ENCODE measurements around the gene SDS.

Gene SDS

GRCh38 chr12:113425960-113426453, 22.3 kb upstream of the SDS start:
- DNase-seq (ENCODE audit: low read depth), result no peak

GRCh38 chr12:113424915-113425823, 21.5 kb upstream of the SDS start:
- peak; percentile 57 for DNase-seq (ENCODE audit: low read depth)

- no peak for DNase-seq (ENCODE audit: low read depth)
Observed at GRCh38 chr12:113424456-113424855, 20.8 kb upstream of the SDS start.

DNA sequence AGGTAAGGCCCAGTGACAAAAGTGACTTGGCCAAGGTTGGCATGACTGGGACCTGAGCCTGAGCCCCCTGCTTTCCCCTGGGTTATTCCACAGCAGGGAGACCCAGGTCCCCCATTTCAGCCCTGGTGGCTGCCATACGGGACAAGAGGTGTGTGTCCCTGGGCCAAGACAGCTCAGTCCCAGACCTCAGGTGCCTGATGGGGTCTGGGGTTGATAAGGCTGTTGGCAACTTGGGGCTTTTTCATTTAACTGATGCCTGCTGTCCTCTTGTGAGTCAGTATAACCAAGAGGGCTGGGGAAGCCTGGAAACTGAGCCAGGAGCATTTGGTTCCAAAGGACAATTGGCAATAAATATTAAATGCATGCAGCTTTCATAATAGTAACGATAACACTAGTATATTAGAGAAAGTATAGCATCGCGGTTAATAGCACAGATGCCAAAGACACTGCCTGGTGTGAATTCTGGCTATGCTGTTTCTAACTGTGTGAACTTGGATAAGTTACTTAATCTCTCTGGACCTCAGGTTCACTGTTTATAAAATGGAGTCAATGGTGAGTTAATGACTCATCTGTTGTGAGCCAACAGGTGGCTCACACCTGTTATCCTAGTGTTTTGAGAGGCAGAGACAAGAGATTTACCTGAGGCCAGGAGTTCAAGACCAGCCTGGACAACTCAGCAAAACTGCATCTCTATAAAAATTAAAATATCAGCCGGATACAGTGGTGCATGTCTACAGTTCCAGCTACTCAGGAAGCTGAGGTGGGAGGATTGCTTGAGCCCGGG, 19.4 kb upstream of the SDS start:
- DNase-seq (ENCODE audit: low read depth), result no peak

GRCh38 chr12:113422030-113422885, 18.6 kb upstream of the SDS start, which contains the start of gene SDSL:
TSS of gene SDSL (plus strand) at chr12:113422380. CDS start at chr12:113427983, 5,603 bp downstream.
- peak; percentile 77 for DNase-seq (ENCODE audit: low read depth)

DNA sequence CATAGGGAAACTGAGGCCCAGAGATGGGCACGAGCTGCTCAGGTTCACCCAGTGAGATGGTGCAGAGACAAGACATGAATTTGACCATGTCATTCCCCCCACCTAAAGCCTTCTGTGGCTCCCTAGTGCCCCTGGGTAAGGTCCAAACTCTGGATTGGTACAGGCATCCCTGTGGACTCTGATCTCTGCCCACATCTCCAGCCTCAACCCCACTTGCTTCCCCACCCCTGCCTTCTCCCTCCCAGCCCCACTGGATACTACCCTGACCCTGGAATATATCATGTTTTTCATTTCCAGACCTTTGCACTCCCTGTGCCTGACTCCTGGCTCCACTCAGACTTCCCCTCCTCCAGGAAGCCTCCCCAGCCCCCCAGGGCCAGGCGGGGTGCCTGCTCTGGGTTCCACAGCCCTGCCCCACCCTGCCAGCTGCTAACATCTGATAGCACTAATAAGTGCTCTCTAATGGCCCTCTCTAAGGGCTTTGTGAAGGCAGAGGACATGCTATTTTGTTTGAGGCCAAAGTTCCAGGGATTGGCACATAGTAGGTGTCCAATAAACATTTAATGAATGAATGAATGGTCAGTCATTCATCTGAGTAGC, 17.4 kb upstream of the SDS start:
- no peak for DNase-seq (ENCODE audit: low read depth)

DNA sequence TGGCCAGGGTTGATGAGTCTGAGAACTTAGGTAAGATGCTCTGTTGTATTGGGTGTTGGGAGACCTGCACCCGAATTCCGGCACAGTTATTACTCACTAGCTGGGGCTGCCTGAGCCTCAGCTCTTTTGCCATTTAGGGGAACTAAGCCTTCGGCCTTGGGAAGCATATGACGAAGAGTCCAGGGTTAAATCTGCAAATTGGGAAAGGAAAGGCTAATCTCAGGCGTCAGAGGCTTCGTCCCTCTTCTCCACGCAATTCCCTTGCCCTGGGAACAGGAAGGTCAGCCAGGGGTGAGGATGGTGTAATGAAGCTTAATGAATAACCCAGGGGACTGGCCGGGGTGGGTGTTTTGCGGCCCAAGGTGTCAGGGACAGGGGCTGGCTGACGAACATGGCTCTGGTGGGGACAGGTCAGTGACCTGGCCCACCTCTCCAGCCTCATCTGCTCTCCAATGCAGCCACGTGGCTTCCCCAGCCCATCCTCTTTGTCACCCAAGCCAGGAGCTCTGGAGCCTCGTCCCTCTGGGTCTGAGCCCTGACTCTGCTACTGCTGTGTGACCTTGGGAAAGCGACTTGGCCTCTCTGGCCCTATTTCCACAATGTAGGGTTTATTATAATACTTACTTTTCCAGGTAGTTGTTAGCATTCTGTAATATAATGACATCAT, 14.7 kb upstream of the SDS start:
- peak; percentile 18 for DNase-seq (ENCODE audit: low read depth)

- DNase-seq (ENCODE audit: low read depth), result peak; percentile 36
Observed at GRCh38 chr12:113416091-113416754, 12.5 kb upstream of the SDS start.

DNA sequence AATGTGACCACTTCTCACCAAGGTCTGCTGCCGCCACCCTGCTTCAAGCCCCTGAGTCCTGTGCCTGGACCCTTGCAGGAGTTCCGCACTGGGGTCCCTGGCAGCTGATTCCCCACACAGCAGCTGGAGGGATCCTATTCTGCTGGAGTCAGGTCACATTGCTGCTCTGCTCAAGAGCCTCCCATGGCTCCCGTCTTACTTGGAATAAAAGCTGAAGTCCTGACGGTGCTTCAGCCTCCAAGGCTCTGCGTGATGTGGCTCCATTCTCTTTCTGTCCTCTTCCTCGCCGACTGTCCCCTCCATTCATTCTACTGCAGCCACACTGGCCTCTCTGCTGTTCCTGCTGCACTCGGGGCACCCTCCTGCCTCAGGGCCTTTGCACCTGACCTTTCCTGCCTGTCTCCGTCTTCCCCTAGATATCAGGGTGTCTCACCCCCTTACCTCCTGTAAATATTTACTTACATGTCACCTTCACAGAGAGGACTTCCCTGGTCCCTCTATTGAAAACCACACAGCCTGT, 10.9 kb upstream of the SDS start:
- DNase-seq (ENCODE audit: low read depth), result no peak

- peak; percentile 24 for DNase-seq (ENCODE audit: low read depth)
Observed at GRCh38 chr12:113413488-113413939, 9.8 kb upstream of the SDS start.

DNA sequence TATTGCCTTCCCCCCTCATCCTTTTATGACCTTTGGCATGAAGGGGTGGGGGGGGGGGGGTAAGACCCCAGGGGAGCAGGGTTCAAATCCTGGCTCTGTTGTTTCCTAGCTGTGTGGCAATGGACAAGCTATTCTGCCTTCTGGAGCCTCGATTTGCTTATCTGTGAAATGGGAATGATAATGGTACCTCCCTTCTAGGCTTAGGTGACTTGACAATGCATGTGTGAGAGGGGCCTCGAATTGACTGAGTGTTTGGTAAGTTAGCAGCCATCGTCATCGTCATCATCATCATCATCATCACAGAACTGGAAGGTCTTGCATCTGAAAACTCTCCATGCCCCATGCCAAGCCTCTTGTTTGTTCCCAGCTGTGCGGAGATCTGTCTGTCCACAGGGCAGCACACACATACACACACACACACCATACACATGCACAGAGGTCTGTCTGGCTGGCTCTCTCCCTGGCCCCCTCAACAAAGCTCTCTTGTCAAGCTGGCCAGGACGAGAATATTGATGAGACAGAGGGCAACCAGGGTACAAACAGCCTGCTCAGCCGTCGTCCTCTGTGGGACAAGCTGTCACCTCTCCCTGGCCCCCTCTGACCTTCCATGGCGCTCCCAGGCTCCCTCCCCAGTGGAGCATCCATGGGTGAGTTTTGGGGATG, 5.9 kb upstream of the SDS start:
- no peak for DNase-seq (ENCODE audit: low read depth)

GRCh38 chr12:113408756-113409298, 5.1 kb upstream of the SDS start:
- DNase-seq (ENCODE audit: low read depth), result no peak

- peak; percentile 61 for DNase-seq (ENCODE audit: low read depth)
Observed at GRCh38 chr12:113407931-113408600, 4.4 kb upstream of the SDS start.

GRCh38 chr12:113405694-113406093, 2.0 kb upstream of the SDS start:
- DNase-seq (ENCODE audit: low read depth), result no peak

DNA sequence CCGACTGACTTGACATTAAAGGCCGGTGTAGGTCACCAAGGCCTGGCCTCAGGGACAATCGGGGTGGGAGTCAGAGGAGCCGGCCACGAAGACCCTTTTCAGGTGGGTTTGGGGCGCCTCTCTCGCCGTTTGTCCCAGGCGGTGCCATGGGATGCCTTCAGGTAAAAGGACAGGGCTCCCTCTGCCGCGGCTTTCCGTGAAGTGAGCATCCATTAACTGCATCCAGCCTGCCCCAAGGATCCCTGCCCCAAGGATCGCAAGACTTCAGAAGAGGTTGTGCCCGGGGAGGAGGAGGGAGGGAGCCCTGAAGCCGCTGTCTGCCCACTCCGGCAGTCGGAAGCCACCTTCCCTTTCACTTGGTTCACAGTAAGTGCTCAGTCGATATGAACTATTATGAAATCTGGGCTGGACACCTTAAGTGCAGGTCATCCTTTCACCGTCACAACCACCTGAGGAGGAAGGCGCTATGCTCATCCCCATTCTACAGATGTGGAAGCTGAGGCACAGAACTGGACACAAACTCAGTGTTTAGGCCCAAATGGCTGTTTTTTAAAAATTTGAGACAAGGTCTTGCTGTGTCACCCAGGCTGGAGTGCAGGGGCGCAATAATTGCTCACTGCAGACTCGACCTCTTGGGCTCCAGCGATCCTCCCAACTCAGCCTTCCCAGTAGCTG, 964 bp downstream of the SDS start:
- no peak for DNase-seq (ENCODE audit: low read depth)

DNA sequence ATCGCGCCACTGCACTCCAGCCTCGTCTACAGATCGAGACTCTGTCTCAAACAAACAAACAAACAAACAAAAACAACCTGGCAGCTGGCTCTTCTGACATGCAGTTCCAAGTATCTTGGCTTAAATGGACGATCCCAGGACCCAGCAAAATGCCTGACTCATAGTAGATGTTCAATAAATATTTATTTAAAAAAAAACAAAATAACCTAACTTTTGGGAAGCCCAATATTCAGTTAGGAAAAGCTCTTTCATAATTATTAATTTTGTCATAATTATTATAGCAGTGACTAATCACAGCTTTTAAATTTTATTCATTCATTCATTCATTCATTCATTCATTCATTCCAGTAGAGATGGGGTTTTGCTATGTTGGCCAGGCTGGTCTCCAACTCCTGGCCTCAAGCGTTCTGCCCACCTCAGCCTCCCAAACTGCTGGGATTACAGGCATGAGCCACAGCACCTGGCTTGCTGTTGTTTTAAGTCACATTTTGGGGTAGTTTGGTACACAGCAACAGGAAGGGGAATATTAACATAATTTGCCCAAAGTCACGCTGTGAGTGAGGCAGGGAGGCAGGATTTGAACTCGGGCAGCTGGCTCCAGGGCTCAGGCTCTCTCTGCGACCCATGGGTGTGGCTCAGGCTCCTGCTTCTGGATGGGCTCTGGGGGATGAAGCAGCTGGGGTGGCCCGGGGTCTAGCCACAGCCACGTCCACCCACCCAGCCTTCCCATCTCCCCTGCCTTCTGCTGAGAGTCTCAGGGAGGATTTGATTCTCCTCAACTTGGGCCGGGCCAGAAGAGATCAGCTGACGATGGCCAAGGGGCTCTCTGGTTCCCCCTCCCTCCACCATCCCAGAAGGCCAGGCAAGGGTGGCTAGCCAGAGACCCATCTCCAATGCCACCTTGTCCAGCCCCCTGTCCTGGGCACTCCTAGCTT, 2.4 kb downstream of the SDS start:
- DNase-seq (ENCODE audit: low read depth), result no peak

DNA sequence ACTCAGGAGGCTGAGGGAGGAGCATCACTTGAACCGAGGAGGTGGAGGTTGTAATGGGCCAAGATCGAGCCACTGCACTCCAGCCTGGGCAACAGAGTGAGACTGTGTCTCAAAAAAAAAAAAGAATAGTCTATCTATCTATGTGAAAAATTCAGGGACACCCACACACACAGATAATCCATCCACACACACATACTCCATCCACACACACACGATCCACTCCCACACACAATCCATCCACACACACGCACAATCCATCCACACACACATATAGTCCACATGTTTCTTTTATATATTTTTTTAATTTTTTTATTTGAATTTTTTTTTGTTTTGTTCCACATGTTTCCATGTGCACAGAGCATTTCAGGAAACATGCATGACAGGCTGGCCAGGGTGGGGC, 3.3 kb downstream of the SDS start:
- DNase-seq (ENCODE audit: low read depth), result no peak
